ENCODE data around the gene SCARB1.

SCARB1 gene

GRCh38 chr12:124867401-124867930 is 3.8 kb upstream of the SCARB1 start:
- Histone ChIP-seq H3K9ac (ENCODE audit: low read length) (no peak overlapping the region), H3K27ac (ENCODE audit: low read length) (no peak overlapping the region), H3K27me3 (ENCODE audit: control insufficient read depth, insufficient read depth, low read length) (peaks cover 5% of the 10 kb centered on the region), H3K4me3 (ENCODE audit: low read length) (no peak overlapping the region), H3K36me3 (ENCODE audit: control insufficient read depth, low read depth, low read length) (no peaks in the 10 kb centered on the region), H3K4me1 (ENCODE audit: control insufficient read depth, low read depth, low read length) (peaks cover 11% of the 10 kb centered on the region), H3K9me3 (ENCODE audit: control insufficient read depth, low read depth, low read length) (no peaks in the 10 kb centered on the region)

DNA sequence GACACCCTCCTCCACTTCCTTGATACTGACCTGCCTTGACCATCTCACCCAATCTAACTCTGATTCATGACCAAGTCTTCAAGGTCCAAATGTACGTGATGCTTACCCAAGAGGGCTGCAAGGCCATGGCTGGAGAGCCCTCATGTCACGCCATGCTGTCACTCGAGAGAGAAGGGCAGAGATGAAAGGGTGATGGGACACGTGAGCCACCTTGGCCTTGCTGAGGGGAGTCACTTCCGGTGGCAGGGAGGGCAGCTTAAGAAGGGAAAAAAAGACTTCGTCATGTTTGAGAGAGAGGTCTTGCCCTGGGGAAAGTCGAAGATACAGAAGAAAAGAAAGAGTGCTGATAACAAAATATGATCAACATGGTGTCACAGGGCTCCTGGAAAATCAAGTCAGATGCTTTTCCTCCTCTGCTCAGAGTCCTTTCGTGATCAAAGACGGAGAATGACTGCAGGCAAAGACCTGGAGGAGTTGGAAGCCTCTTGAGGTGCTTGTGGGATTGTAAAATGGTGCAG is 3.3 kb upstream of the SCARB1 start:
- Histone ChIP-seq H3K36me3 (ENCODE audit: control insufficient read depth, low read depth, low read length) (no peaks in the 10 kb centered on the region), H3K27ac (ENCODE audit: low read length) (no peak overlapping the region), H3K4me3 (ENCODE audit: low read length) (no peak overlapping the region), H3K27me3 (ENCODE audit: control insufficient read depth, insufficient read depth, low read length) (peaks cover 5% of the 10 kb centered on the region), H3K9me3 (ENCODE audit: control insufficient read depth, low read depth, low read length) (no peaks in the 10 kb centered on the region), H3K9ac (ENCODE audit: low read length) (no peak overlapping the region), H3K4me1 (ENCODE audit: control insufficient read depth, low read depth, low read length) (peaks cover 11% of the 10 kb centered on the region)

DNA sequence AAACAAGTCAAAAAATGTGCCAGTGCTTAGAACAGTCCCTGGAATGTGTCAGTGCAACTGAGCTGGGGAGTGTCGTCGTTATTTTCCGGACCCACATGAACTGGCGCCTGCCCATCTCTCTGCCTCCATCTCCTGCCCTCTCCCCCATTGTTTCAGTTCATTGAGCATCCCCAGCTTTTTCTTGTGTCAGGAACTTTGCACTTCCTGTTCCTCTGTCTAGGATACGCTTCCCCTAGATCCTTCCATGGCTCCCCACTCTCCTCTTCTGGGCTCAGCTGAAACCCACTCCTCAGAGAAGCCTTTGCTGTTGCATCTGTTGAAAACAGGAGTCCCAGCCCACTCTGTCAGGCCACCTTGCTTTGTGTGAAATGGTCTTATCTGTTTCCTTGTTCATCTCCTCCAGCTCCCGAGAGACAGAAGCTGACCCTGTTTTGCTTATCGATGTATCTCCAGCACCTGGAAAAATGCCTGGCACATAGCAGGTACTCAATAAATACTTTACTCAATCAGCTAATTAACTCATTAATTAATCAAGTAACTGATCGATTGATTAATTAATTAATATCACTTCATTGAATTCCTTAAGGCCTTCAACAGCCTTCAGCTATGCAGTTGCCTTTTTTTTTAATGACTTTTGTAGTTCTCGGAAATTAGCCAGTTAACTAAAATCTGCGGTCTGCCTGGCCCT is 2.7 kb upstream of the SCARB1 start:
- Histone ChIP-seq H3K27me3 (ENCODE audit: control insufficient read depth, insufficient read depth, low read length) (peaks cover 5% of the 10 kb centered on the region), H3K36me3 (ENCODE audit: control insufficient read depth, low read depth, low read length) (no peaks in the 10 kb centered on the region), H3K9me3 (ENCODE audit: control insufficient read depth, low read depth, low read length) (no peaks in the 10 kb centered on the region), H3K27ac (ENCODE audit: low read length) (no peak overlapping the region), H3K9ac (ENCODE audit: low read length) (no peak overlapping the region), H3K4me3 (ENCODE audit: low read length) (no peak overlapping the region), H3K4me1 (ENCODE audit: control insufficient read depth, low read depth, low read length) (peaks cover 11% of the 10 kb centered on the region)

GRCh38 chr12:124865728-124866127 is 2.1 kb upstream of the SCARB1 start:
- Histone ChIP-seq H3K4me3 (ENCODE audit: low read length) (no peak overlapping the region), H3K4me1 (ENCODE audit: control insufficient read depth, low read depth, low read length) (peaks cover 11% of the 10 kb centered on the region), H3K27ac (ENCODE audit: low read length) (no peak overlapping the region), H3K36me3 (ENCODE audit: control insufficient read depth, low read depth, low read length) (no peaks in the 10 kb centered on the region), H3K9ac (ENCODE audit: low read length) (no peak overlapping the region), H3K9me3 (ENCODE audit: control insufficient read depth, low read depth, low read length) (no peaks in the 10 kb centered on the region), H3K27me3 (ENCODE audit: control insufficient read depth, insufficient read depth, low read length) (peaks cover 5% of the 10 kb centered on the region)

DNA sequence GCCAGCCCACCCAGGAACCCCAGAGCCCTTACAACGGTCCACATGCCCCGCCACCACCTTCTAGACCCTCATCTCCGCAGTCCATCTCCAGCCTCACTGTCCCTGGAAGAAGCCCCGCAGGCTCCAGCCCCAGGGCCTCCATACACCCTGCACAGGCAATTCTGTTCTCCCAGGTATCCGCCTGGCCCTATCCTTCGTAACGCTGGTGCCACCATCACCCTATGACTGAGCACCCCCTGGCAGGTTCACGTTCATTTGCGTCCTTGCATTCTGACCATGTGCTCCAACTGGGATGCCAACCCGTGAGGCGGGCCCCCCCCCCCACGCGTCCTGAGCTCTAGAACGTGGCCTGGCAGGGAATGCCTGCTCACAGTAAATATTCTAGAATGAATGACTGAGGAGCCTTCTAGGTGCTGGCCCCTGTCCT is 675 bp upstream of the SCARB1 start:
- H3K4me1 ChIP-seq (ENCODE audit: control insufficient read depth, low read depth, low read length) = peaks cover 11% of the 10 kb centered on the region
- no peaks in the 10 kb centered on the region for H3K9me3 ChIP-seq (ENCODE audit: control insufficient read depth, low read depth, low read length)
- H3K27ac ChIP-seq (ENCODE audit: low read length) = no peak overlapping the region
- no peaks in the 10 kb centered on the region for H3K36me3 ChIP-seq (ENCODE audit: control insufficient read depth, low read depth, low read length)
- H3K27me3 ChIP-seq (ENCODE audit: control insufficient read depth, insufficient read depth, low read length) = peaks cover 5% of the 10 kb centered on the region
- peak overlapping the region; percentile 48 for H3K4me3 ChIP-seq (ENCODE audit: low read length)
- H3K9ac ChIP-seq (ENCODE audit: low read length) = peak overlapping the region; percentile 51

DNA sequence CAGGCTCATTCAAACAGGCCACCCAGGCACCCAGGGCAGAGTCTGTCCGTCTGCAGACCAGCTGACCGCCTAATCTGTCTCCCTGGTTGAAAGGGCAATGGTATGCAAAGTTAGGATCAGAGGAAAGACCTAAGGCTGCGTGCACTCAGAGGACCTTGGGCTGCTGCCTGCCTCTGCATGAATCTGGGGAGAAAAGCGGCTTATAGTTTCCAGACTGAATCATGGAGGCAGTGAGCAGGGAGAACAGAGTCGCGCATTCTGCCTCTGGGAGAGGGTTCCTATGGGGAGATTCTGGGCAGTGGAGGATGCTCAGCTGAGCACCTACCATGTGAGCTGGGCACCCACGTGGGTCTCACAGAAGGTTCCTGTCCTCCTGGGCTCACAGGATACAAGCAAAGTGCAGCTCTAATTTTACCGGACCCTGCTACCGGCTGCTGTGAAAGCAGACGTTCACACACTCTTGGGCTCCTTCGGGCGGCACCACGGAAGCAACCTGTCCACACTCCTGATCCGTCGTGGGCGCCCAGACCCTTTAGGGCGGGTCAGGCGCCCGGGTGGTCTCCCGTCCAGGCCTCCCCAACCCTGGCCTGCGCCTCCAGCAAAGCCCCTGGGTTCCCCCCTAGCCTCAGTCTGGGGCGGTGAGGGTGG is 772 bp downstream of the SCARB1 start:
- H3K27me3 ChIP-seq (ENCODE audit: control insufficient read depth, insufficient read depth, low read length) = peaks cover 5% of the 10 kb centered on the region
- peak overlapping the region; percentile 61 for H3K9ac ChIP-seq (ENCODE audit: low read length)
- H3K36me3 ChIP-seq (ENCODE audit: control insufficient read depth, low read depth, low read length) = no peaks in the 10 kb centered on the region
- peaks cover 6% of the 10 kb centered on the region for H3K4me1 ChIP-seq (ENCODE audit: control insufficient read depth, low read depth, low read length)
- no peaks in the 10 kb centered on the region for H3K9me3 ChIP-seq (ENCODE audit: control insufficient read depth, low read depth, low read length)
- peak overlapping the region; percentile 69 for H3K4me3 ChIP-seq (ENCODE audit: low read length)
- no peak overlapping the region for H3K27ac ChIP-seq (ENCODE audit: low read length)

GRCh38 chr12:124861898-124862676 is 1.6 kb downstream of the SCARB1 start:
- H3K9ac ChIP-seq (ENCODE audit: low read length) = no peak overlapping the region
- H3K9me3 ChIP-seq (ENCODE audit: control insufficient read depth, low read depth, low read length) = no peaks in the 10 kb centered on the region
- H3K4me1 ChIP-seq (ENCODE audit: control insufficient read depth, low read depth, low read length) = peaks cover 6% of the 10 kb centered on the region
- H3K27ac ChIP-seq (ENCODE audit: low read length) = no peak overlapping the region
- no peaks in the 10 kb centered on the region for H3K36me3 ChIP-seq (ENCODE audit: control insufficient read depth, low read depth, low read length)
- H3K4me3 ChIP-seq (ENCODE audit: low read length) = no peak overlapping the region
- peaks cover 5% of the 10 kb centered on the region for H3K27me3 ChIP-seq (ENCODE audit: control insufficient read depth, insufficient read depth, low read length)

GRCh38 chr12:124861492-124861891 is 2.2 kb downstream of the SCARB1 start:
- Histone ChIP-seq H3K9ac (ENCODE audit: low read length) (no peak overlapping the region), H3K4me3 (ENCODE audit: low read length) (no peak overlapping the region)

GRCh38 chr12:124857921-124858461 is 5.7 kb downstream of the SCARB1 start:
- Histone ChIP-seq H3K4me1 (ENCODE audit: control insufficient read depth, low read depth, low read length) (no peaks in the 10 kb centered on the region), H3K9me3 (ENCODE audit: control insufficient read depth, low read depth, low read length) (no peaks in the 10 kb centered on the region), H3K27ac (ENCODE audit: low read length) (no peak overlapping the region), H3K27me3 (ENCODE audit: control insufficient read depth, insufficient read depth, low read length) (peaks cover 2% of the 10 kb centered on the region), H3K36me3 (ENCODE audit: control insufficient read depth, low read depth, low read length) (no peaks in the 10 kb centered on the region), H3K4me3 (ENCODE audit: low read length) (no peak overlapping the region), H3K9ac (ENCODE audit: low read length) (no peak overlapping the region)

More at GRCh38 chr12:124861492-124861891, 2.2 kb downstream of the SCARB1 start:
- peaks cover 6% of the 10 kb centered on the region for H3K4me1 ChIP-seq (ENCODE audit: control insufficient read depth, low read depth, low read length)
- H3K9me3 ChIP-seq (ENCODE audit: control insufficient read depth, low read depth, low read length) = no peaks in the 10 kb centered on the region
- H3K36me3 ChIP-seq (ENCODE audit: control insufficient read depth, low read depth, low read length) = no peaks in the 10 kb centered on the region
- H3K27ac ChIP-seq (ENCODE audit: low read length) = no peak overlapping the region
- peaks cover 5% of the 10 kb centered on the region for H3K27me3 ChIP-seq (ENCODE audit: control insufficient read depth, insufficient read depth, low read length)

DNA sequence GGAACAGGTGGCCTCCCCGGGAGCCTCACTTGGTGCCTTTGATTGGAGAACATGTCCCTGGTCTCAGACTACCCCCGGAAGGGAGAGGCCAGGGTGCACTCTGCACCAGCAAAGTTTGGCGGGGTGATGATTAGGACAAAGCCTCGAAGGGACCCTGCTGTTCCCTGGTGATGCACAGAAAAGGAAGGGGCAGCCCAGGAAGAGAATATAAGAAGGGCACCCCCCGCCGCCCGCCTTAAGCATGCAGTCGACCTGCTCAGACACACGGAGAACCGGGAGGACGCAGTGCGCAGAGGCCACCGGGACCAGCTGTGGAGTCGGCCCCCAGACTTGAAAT is 6.9 kb downstream of the SCARB1 start:
- H3K9me3 ChIP-seq (ENCODE audit: control insufficient read depth, low read depth, low read length) = no peaks in the 10 kb centered on the region
- H3K4me3 ChIP-seq (ENCODE audit: low read length) = no peak overlapping the region
- H3K9ac ChIP-seq (ENCODE audit: low read length) = no peak overlapping the region
- H3K4me1 ChIP-seq (ENCODE audit: control insufficient read depth, low read depth, low read length) = no peaks in the 10 kb centered on the region
- H3K27me3 ChIP-seq (ENCODE audit: control insufficient read depth, insufficient read depth, low read length) = no peaks in the 10 kb centered on the region
- H3K27ac ChIP-seq (ENCODE audit: low read length) = no peak overlapping the region
- H3K36me3 ChIP-seq (ENCODE audit: control insufficient read depth, low read depth, low read length) = no peaks in the 10 kb centered on the region

- Histone ChIP-seq H3K4me3 (ENCODE audit: low read length) (no peak overlapping the region), H3K9me3 (ENCODE audit: control insufficient read depth, low read depth, low read length) (no peaks in the 10 kb centered on the region), H3K27ac (ENCODE audit: low read length) (no peak overlapping the region), H3K27me3 (ENCODE audit: control insufficient read depth, insufficient read depth, low read length) (no peaks in the 10 kb centered on the region), H3K4me1 (ENCODE audit: control insufficient read depth, low read depth, low read length) (no peaks in the 10 kb centered on the region), H3K9ac (ENCODE audit: low read length) (no peak overlapping the region), H3K36me3 (ENCODE audit: control insufficient read depth, low read depth, low read length) (no peaks in the 10 kb centered on the region)
Measured at GRCh38 chr12:124856132-124856841, 7.4 kb downstream of the SCARB1 start.
